ENCODE measurements around the gene PTPRK.

Gene PTPRK

DNA sequence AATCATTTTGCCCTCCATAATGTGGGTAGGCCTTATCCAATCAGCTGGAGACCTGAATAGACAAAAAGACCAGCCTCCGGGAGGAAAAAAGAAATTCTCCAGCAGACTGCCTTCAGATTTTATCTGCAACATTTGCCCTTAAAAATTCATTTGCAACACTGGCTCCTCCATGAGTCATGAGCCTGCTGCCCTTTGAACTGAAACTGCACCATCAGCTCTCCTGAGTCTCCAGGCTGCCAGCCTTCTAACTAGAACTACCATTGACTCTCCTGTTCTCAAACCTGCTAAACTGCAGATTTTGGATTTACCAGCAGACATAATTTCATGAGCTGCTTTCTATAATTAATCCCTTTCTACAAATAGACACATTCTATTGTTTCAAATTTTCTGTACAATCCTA is 395.7 kb downstream of the PTPRK start:
- no peak for FAIRE-seq

GRCh38 chr6:128121610-128122009 is 398.8 kb downstream of the PTPRK start:
- no peak for FAIRE-seq

DNA sequence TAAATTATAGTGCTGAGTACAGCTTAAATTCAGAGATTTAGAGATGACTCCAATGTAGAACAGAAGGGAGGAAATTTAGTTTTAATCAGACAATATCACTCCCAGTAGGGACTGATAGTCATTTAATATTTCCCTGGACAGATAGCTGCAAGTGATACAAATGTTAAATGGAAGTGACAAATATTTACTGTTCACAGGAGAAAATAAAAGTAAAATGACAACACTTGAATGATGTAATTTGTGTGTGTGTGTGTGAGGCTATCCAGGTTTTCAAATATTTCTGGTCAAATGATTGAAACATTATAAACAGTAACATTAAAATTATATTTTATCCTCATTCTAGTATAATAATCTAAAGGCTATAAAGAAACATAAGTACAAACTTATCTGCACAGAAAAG is 399.2 kb downstream of the PTPRK start:
- FAIRE-seq, result no peak

- no peak for FAIRE-seq
These were observed 402.0 kb downstream of the PTPRK start for GRCh38 chr6:128118401-128118800.

- no peak for FAIRE-seq
These were observed 402.5 kb downstream of the PTPRK start for GRCh38 chr6:128117916-128118315.

- no peak for FAIRE-seq
These were observed 406.2 kb downstream of the PTPRK start for GRCh38 chr6:128114164-128114563.

DNA sequence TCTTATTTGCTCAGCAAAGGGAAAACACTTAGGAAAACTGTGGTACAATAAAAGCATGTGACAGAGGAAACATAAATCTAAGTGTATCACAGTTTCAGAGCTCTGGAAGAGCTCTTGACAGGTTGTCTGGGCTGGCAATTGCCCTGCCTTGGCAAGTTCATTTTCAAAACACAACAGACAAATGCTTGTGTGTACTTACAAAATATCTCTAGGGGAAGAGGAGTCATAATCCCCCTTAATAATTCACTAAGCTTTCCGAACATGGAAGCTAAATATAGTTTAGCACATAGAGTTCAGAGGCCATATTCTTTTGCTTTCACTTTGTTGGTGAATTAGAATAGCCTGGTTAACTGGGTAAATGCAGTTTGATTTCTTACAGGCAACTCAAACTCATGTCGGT is 407.9 kb downstream of the PTPRK start:
- FAIRE-seq, result no peak

- FAIRE-seq, result no peak
These were observed 409.3 kb downstream of the PTPRK start for GRCh38 chr6:128111096-128111495.

- no peak for FAIRE-seq
These were observed 412.7 kb downstream of the PTPRK start for GRCh38 chr6:128107682-128108081.

- no peak for FAIRE-seq
These were observed 420.7 kb downstream of the PTPRK start for GRCh38 chr6:128099571-128100197.

GRCh38 chr6:128098000-128098581 is 422.3 kb downstream of the PTPRK start:
- FAIRE-seq, result no peak

DNA sequence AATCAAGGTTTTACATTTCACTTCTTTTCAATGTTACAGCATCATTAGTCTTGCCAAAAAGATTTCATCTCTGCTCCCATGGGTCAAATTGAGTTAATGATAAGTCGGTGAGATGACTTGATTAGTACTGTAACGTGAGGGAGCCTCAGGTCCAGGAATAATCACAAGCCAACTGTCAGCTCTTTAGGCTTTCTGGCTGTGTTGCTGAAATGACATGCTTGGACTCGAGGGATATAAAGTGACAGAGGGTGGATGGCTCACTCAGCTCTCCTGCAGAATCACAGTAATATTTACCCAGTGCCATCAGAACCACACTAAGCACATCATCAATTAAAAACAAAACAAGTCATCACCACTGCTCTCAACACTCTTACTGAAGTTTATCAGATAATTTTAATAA is 423.4 kb downstream of the PTPRK start:
- no peak for FAIRE-seq

GRCh38 chr6:128095362-128095761 is 425.0 kb downstream of the PTPRK start:
- FAIRE-seq, result no peak

GRCh38 chr6:128079021-128079420 is 441.4 kb downstream of the PTPRK start:
- FAIRE-seq, result no peak

DNA sequence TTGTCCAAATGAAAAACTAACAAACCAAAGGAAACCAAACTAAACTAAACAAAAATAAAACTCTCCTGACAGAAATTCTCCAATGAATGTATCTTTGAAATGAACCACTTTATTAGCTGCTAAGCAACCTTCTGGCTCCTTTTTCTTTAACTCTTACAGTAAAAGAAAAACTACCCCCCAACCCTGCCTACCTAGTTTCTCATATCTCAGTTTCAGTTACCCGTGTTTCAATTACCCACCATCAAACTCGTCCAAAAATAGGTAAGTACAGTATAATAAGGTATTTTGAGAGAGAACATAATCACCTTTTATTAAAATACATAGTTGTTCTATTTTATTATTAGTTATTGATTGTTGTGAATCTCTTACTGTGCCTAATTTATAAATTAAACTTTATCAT is 442.1 kb downstream of the PTPRK start:
- no peak for FAIRE-seq

DNA sequence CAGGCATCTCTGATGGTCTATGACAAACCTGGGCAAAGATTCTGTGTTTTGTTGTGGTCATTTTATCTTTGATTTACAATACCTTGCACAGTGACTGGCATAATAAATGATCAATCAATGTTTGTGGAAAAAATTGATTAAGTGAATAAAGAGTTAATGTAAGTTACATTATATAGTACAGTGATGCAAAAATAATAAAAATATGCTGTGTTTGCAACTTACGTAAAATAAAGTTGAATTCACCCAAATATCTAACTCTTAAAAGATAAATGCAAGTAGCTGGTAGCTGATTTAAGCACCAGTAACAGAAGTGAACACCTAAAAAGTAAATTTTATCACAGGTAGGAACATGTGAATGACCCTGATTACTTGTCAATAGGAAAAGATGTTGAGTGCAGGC is 443.6 kb downstream of the PTPRK start:
- no peak for FAIRE-seq

- FAIRE-seq, result no peak
These were observed 445.8 kb downstream of the PTPRK start for GRCh38 chr6:128074567-128074966.

- no peak for FAIRE-seq
These were observed 447.0 kb downstream of the PTPRK start for GRCh38 chr6:128073389-128073788.

- no peak for FAIRE-seq
These were observed 449.2 kb downstream of the PTPRK start for GRCh38 chr6:128071212-128071611.

DNA sequence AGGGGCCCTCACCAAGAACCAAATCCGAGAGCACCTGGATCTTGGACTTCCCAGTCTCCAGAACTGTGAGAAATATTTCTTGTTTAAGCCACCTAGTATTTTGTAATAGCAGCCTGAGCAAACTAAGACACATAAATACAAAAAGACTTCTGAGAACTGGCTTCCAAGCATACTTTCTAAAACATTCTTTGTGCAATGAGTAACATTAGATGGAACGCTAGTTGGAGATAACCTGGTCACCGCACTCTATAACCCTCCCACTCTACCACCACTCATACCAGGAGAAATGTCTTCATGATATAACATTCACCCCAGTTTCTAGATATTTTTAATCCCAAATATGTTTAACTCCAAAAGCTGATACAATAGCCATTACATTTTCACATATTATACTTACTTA is 450.0 kb downstream of the PTPRK start:
- FAIRE-seq, result no peak

- no peak for FAIRE-seq
These were observed 451.2 kb downstream of the PTPRK start for GRCh38 chr6:128069188-128069587.

GRCh38 chr6:128068119-128068479 is 452.3 kb downstream of the PTPRK start:
- FAIRE-seq, result no peak

- FAIRE-seq, result no peak
These were observed 452.8 kb downstream of the PTPRK start for GRCh38 chr6:128067446-128068118.

DNA sequence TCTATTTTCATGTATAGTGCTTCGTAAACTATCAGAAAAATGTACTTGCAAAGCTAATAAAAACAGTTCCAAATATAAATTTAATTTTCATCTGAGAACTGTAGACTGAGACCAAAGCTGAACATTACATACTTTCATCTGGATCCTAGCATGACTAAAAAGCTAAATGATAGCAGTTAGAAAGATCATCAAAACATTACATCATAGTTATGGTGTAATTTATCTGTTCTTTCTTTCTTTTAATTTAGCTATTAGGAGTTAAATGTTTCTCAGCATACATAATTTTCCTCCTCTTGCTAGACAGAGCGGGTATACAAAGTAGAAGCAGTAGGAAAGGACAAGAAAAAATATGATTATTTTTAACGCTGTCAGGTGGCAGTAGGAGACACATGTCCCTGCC is 455.3 kb downstream of the PTPRK start:
- FAIRE-seq, result no peak

DNA sequence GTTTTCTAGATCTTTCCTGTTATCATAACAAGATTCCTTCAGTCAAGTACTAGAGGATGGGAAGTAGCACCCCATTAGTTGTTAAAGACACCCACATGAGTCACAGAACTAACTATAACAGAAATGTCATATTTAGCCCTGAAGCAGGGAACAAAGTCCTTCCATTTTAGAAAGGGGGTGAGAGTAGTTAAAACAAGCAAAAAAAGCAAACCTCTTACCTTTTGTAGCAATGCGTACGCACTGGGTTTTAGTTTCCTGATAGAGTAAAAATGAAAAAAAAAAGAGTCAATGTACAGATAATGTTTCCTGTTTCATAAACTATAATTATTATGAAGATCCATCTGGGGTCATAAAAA is 455.9 kb downstream of the PTPRK start:
- no peak for FAIRE-seq

Measured in G401.6 (cell line).